SJCRH30 (cell line): Measurements from ENCODE around the gene ATP8B1. TPM values are rescaled to one million over a fixed set of nuclear protein-coding genes. Genes with fewer than 3 reads are reported as not detected.

Experiments
- DNase-seq, 2 experiments: peaks; one replicate each; pipeline ENCODE4 v3.0.0-alpha.2; 2015 to 2020
- H3K27ac ChIP-seq: fragments of 250-450 bp; sonication (Bioruptor Pico); 2 replicates; pipeline ENCODE4 v1.5.1; 2020; ENCODE audit warnings: mild to moderate bottlenecking, moderate library complexity
- H3K27me3 ChIP-seq: fragments of 250-450 bp; sonication (Bioruptor Pico); 2 replicates; pipeline ENCODE4 v1.5.1; 2020; ENCODE audit warnings: mild to moderate bottlenecking, moderate library complexity
- H3K36me3 ChIP-seq: fragments of 250-450 bp; sonication (Bioruptor Pico); 2 replicates; pipeline ENCODE4 v1.5.1; 2020; ENCODE audit warnings: mild to moderate bottlenecking, moderate library complexity
- H3K4me1 ChIP-seq: fragments of 250-450 bp; sonication (Bioruptor Pico); 2 replicates; pipeline ENCODE4 v1.5.1; 2020; ENCODE audit warnings: mild to moderate bottlenecking, moderate library complexity
- H3K4me3 ChIP-seq: fragments of 250-450 bp; sonication (Bioruptor Pico); 2 replicates; pipeline ENCODE4 v1.5.1; 2020; ENCODE audit warnings: mild to moderate bottlenecking, moderate library complexity
- H3K9me3 ChIP-seq: fragments of 250-450 bp; sonication (Bioruptor Pico); replicated peaks from 2 replicates; pipeline ENCODE4 v1.5.1; 2020; ENCODE audit warnings: mild to moderate bottlenecking, moderate library complexity
- total RNA-seq: library from RNA; depleted of rRNA; stranded (reverse); fragments of >200 nt; shearing (Covaris generic); gene quantifications from 2 replicates; pipeline ENCODE4 v1.2.3, GENCODE V29; 2014

ATP8B1 gene
- total RNA-seq, 1 experiment from 2014 or later, result not detected

- H3K4me3 ChIP-seq, result no peak overlapping the region
- no peaks in the 10 kb centered on the region for H3K9me3 ChIP-seq
- no peaks in the 10 kb centered on the region for H3K27me3 ChIP-seq
- no peaks in the 10 kb centered on the region for H3K36me3 ChIP-seq
- H3K4me1 ChIP-seq, result peaks cover 8% of the 10 kb centered on the region
- DNase-seq, result no peak
- no peak overlapping the region for H3K27ac ChIP-seq
These were observed 88.0 kb downstream of the ATP8B1 start for GRCh38 chr18:57715073-57715472.

- H3K27ac ChIP-seq, result no peak overlapping the region
- no peaks in the 10 kb centered on the region for H3K27me3 ChIP-seq
- H3K9me3 ChIP-seq, result no peaks in the 10 kb centered on the region
- H3K4me1 ChIP-seq, result peaks cover 8% of the 10 kb centered on the region
- H3K4me3 ChIP-seq, result no peak overlapping the region
- H3K36me3 ChIP-seq, result no peaks in the 10 kb centered on the region
- no peak for DNase-seq
These were observed 92.9 kb downstream of the ATP8B1 start for GRCh38 chr18:57710226-57710625.

- peaks cover 8% of the 10 kb centered on the region for H3K4me1 ChIP-seq
- DNase-seq, result no peak
- H3K9me3 ChIP-seq, result no peaks in the 10 kb centered on the region
- H3K4me3 ChIP-seq, result no peak overlapping the region
- no peaks in the 10 kb centered on the region for H3K36me3 ChIP-seq
- no peaks in the 10 kb centered on the region for H3K27me3 ChIP-seq
- no peak overlapping the region for H3K27ac ChIP-seq
These were observed 93.8 kb downstream of the ATP8B1 start for GRCh38 chr18:57709335-57709734.

- H3K36me3 ChIP-seq, result no peaks in the 10 kb centered on the region
- H3K4me3 ChIP-seq, result no peak overlapping the region
- H3K9me3 ChIP-seq, result no peaks in the 10 kb centered on the region
- peaks cover 8% of the 10 kb centered on the region for H3K4me1 ChIP-seq
- H3K27me3 ChIP-seq, result no peaks in the 10 kb centered on the region
- no peak for DNase-seq
- H3K27ac ChIP-seq, result no peak overlapping the region
These were observed 94.8 kb downstream of the ATP8B1 start for GRCh38 chr18:57708288-57708687.

- no peaks in the 10 kb centered on the region for H3K9me3 ChIP-seq
- no peaks in the 10 kb centered on the region for H3K36me3 ChIP-seq
- DNase-seq, result no peak
- no peaks in the 10 kb centered on the region for H3K27me3 ChIP-seq
- H3K4me3 ChIP-seq, result no peak overlapping the region
- H3K4me1 ChIP-seq, result no peaks in the 10 kb centered on the region
- no peak overlapping the region for H3K27ac ChIP-seq
These were observed 97.1 kb downstream of the ATP8B1 start for GRCh38 chr18:57705832-57706595.

- DNase-seq, result no peak
- Histone ChIP-seq H3K36me3 (no peaks in the 10 kb centered on the region), H3K9me3 (no peaks in the 10 kb centered on the region), H3K27me3 (no peaks in the 10 kb centered on the region), H3K4me1 (no peaks in the 10 kb centered on the region), H3K27ac (no peak overlapping the region), H3K4me3 (no peak overlapping the region)
These were observed 98.1 kb downstream of the ATP8B1 start for GRCh38 chr18:57705011-57705410.

GRCh38 chr18:57698571-57699276 is 104.4 kb downstream of the ATP8B1 start:
- DNase-seq, result peak; percentile 62 to 78
- no peak overlapping the region for H3K4me3 ChIP-seq
- no peak overlapping the region for H3K27ac ChIP-seq

GRCh38 chr18:57697426-57697825 is 105.7 kb downstream of the ATP8B1 start:
- no peak overlapping the region for H3K27ac ChIP-seq
- no peaks in the 10 kb centered on the region for H3K9me3 ChIP-seq
- H3K36me3 ChIP-seq, result no peaks in the 10 kb centered on the region
- no peak overlapping the region for H3K4me3 ChIP-seq
- peaks cover 4% of the 10 kb centered on the region for H3K4me1 ChIP-seq
- H3K27me3 ChIP-seq, result no peaks in the 10 kb centered on the region
- DNase-seq, result no peak

More at GRCh38 chr18:57698571-57699276, 104.4 kb downstream of the ATP8B1 start:
- no peaks in the 10 kb centered on the region for H3K27me3 ChIP-seq
- H3K36me3 ChIP-seq, result no peaks in the 10 kb centered on the region
- H3K4me1 ChIP-seq, result peaks cover 4% of the 10 kb centered on the region
- H3K9me3 ChIP-seq, result no peaks in the 10 kb centered on the region

GRCh38 chr18:57696271-57696670 is 106.8 kb downstream of the ATP8B1 start:
- H3K9me3 ChIP-seq, result no peaks in the 10 kb centered on the region
- no peaks in the 10 kb centered on the region for H3K36me3 ChIP-seq
- peaks cover 4% of the 10 kb centered on the region for H3K4me1 ChIP-seq
- DNase-seq, result no peak
- H3K27ac ChIP-seq, result no peak overlapping the region
- H3K27me3 ChIP-seq, result no peaks in the 10 kb centered on the region
- H3K4me3 ChIP-seq, result no peak overlapping the region

GRCh38 chr18:57691363-57691762 is 111.8 kb downstream of the ATP8B1 start:
- Histone ChIP-seq H3K36me3 (no peaks in the 10 kb centered on the region), H3K27me3 (no peaks in the 10 kb centered on the region), H3K4me1 (no peaks in the 10 kb centered on the region), H3K4me3 (no peak overlapping the region), H3K9me3 (no peaks in the 10 kb centered on the region), H3K27ac (no peak overlapping the region)
- DNase-seq, result no peak

GRCh38 chr18:57687970-57688369 is 115.1 kb downstream of the ATP8B1 start:
- Histone ChIP-seq H3K4me3 (no peak overlapping the region), H3K36me3 (no peaks in the 10 kb centered on the region), H3K9me3 (no peaks in the 10 kb centered on the region), H3K27me3 (no peaks in the 10 kb centered on the region), H3K27ac (no peak overlapping the region), H3K4me1 (no peaks in the 10 kb centered on the region)
- no peak for DNase-seq

GRCh38 chr18:57683470-57683869 is 119.6 kb downstream of the ATP8B1 start:
- H3K27me3 ChIP-seq, result no peaks in the 10 kb centered on the region
- H3K4me1 ChIP-seq, result no peaks in the 10 kb centered on the region
- no peaks in the 10 kb centered on the region for H3K36me3 ChIP-seq

GRCh38 chr18:57677262-57678211 is 125.6 kb downstream of the ATP8B1 start:
- Histone ChIP-seq H3K27me3 (no peaks in the 10 kb centered on the region), H3K4me1 (0 out of 2 replicates have a peak, but pooled peaks cover 3% of the 10 kb centered on the region), H3K4me3 (no peak overlapping the region), H3K36me3 (no peaks in the 10 kb centered on the region), H3K27ac (no peak overlapping the region), H3K9me3 (no peaks in the 10 kb centered on the region)
- no peak for DNase-seq

More at GRCh38 chr18:57683470-57683869, 119.6 kb downstream of the ATP8B1 start:
- no peak for DNase-seq
- no peak overlapping the region for H3K27ac ChIP-seq
- no peaks in the 10 kb centered on the region for H3K9me3 ChIP-seq
- no peak overlapping the region for H3K4me3 ChIP-seq

- 0 out of 2 replicates have a peak, but pooled peaks cover 3% of the 10 kb centered on the region for H3K4me1 ChIP-seq
- DNase-seq, result peak in 1 of 2 experiments; percentile 18
- no peaks in the 10 kb centered on the region for H3K36me3 ChIP-seq
- no peak overlapping the region for H3K27ac ChIP-seq
- H3K4me3 ChIP-seq, result no peak overlapping the region
- no peaks in the 10 kb centered on the region for H3K27me3 ChIP-seq
- no peaks in the 10 kb centered on the region for H3K9me3 ChIP-seq
These were observed 128.2 kb downstream of the ATP8B1 start for GRCh38 chr18:57674891-57675290.
